RWPE2 (cell line): ENCODE results near the gene ZNF507.

Experiments
- ATAC-seq: fragments of 200-7000 bp; cut with Tn5 transposase; 3 replicates; pipeline ENCODE4 v1.9.1; 2021; ENCODE audit warnings: low read depth
- DNase-seq: peaks from one replicate; pipeline ENCODE4 v3.0.0-alpha.2; 2020; ENCODE audit warnings: low spot score
- H3K27ac ChIP-seq: fragments of 450-650 bp; 2 replicates; pipeline ENCODE4 v1.5.1; 2017; ENCODE audit warnings: mild to moderate bottlenecking; ENCODE audit not compliant: poor library complexity, severe bottlenecking
- H3K27me3 ChIP-seq: fragments of 250-450 bp; sonication (Bioruptor Pico); 2 replicates; pipeline ENCODE4 v1.5.1; 2021; ENCODE audit warnings: mild to moderate bottlenecking, moderate library complexity; ENCODE audit not compliant: insufficient read depth, poor library complexity, severe bottlenecking
- H3K36me3 ChIP-seq: fragments of 250-450 bp; sonication (Bioruptor Pico); 2 replicates; pipeline ENCODE4 v1.5.1; 2020; ENCODE audit warnings: low read depth, mild to moderate bottlenecking, moderate library complexity
- H3K4me1 ChIP-seq: fragments of 250-450 bp; sonication (Bioruptor Pico); 2 replicates; pipeline ENCODE4 v1.5.1; 2021; ENCODE audit warnings: mild to moderate bottlenecking, moderate library complexity; ENCODE audit not compliant: insufficient read depth, poor library complexity, severe bottlenecking
- H3K4me3 ChIP-seq: fragments of 250-450 bp; sonication (Bioruptor Pico); 2 replicates; pipeline ENCODE4 v1.5.1; 2021; ENCODE audit warnings: mild to moderate bottlenecking, moderate library complexity; ENCODE audit not compliant: severe bottlenecking
- H3K9me3 ChIP-seq: fragments of 250-450 bp; sonication (Bioruptor Pico); 2 replicates; pipeline ENCODE4 v1.5.1; 2021; ENCODE audit warnings: mild to moderate bottlenecking, moderate library complexity; ENCODE audit not compliant: severe bottlenecking
- CTCF ChIP-seq: fragments of 450-650 bp; IDR thresholded peaks from one replicate; pipeline ENCODE4 v1.5.1; 2017; ENCODE audit warnings: mild to moderate bottlenecking, moderate library complexity; ENCODE audit not compliant: poor library complexity, severe bottlenecking

Gene ZNF507

GRCh38 chr19:32387701-32388392, 42.4 kb downstream of the ZNF507 start:
- Histone ChIP-seq H3K27me3 (no peaks in the 10 kb centered on the region), H3K27ac (no peak overlapping the region)
- DNase-seq: no peak

GRCh38 chr19:32388393-32388855, 43.0 kb downstream of the ZNF507 start:
- peaks cover 27% of the 10 kb centered on the region for H3K36me3 ChIP-seq
- no peaks in the 10 kb centered on the region for H3K9me3 ChIP-seq
- H3K4me1 ChIP-seq: no peaks in the 10 kb centered on the region
- H3K27ac ChIP-seq: no peak overlapping the region
- TF ChIP-seq CTCF: no peak
- H3K27me3 ChIP-seq: no peaks in the 10 kb centered on the region
- no peak for DNase-seq
- no peak overlapping the region for H3K4me3 ChIP-seq
- no peak for ATAC-seq

More at GRCh38 chr19:32387701-32388392, 42.4 kb downstream of the ZNF507 start:
- peak; percentile 36; the same call in 1 of the 3 replicates for ATAC-seq
- H3K36me3 ChIP-seq: peaks cover 33% of the 10 kb centered on the region
- no peak for TF ChIP-seq CTCF
- no peak overlapping the region for H3K4me3 ChIP-seq
- no peaks in the 10 kb centered on the region for H3K4me1 ChIP-seq
- no peaks in the 10 kb centered on the region for H3K9me3 ChIP-seq

GRCh38 chr19:32392901-32393300, 47.5 kb downstream of the ZNF507 start:
- no peaks in the 10 kb centered on the region for H3K9me3 ChIP-seq
- no peak overlapping the region for H3K4me3 ChIP-seq
- no peak overlapping the region for H3K27ac ChIP-seq
- ATAC-seq (no peak), DNase-seq (no peak)
- no peak for TF ChIP-seq CTCF
- peaks cover 2% of the 10 kb centered on the region for H3K4me1 ChIP-seq
- no peaks in the 10 kb centered on the region for H3K27me3 ChIP-seq
- no peaks in the 10 kb centered on the region; the same call in 1 of the 2 replicates for H3K36me3 ChIP-seq

GRCh38 chr19:32396046-32396652, 50.7 kb downstream of the ZNF507 start:
- peaks cover 12% of the 10 kb centered on the region for H3K4me1 ChIP-seq
- H3K27ac ChIP-seq: no peak overlapping the region
- TF ChIP-seq CTCF: no peak
- H3K27me3 ChIP-seq: no peaks in the 10 kb centered on the region
- no peak overlapping the region for H3K4me3 ChIP-seq
- ATAC-seq: no peak
- H3K36me3 ChIP-seq: peaks cover 3% of the 10 kb centered on the region; the same call in 1 of the 2 replicates
- no peak for DNase-seq
- no peaks in the 10 kb centered on the region for H3K9me3 ChIP-seq
